GM10847 (cell line): Measurements from ENCODE around the gene PCDH12.

Experiments
- POLR2A ChIP-seq: IDR thresholded peaks from 2 replicates; pipeline ENCODE4 v1.6.1; 2011; ENCODE audit not compliant: insufficient read length; ENCODE audit errors: extremely low read depth

PCDH12 gene

DNA sequence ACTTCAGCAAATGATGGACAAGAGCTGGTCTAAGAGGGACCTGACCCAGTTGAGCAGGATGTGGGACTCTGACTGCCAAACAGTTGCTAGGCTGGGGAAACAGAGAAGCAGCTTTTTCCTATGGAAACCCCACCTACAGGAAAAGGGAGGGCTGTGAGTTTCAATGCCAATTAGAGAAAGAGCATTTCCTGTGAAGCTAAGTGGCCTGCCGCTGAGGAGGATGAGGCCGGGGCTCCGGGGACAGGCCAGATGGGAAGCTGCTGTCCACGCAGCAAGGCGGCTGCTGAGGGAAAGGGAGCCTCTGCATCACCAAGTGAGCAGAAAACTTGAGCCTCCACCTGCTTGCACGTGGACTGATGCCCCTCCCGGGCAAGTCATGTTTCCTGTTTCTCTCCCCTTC lies at the start of gene PCDH12:
Gene PCDH12, minus strand, starts transcription at position 90 of the 400 bp plus-strand sequence. CDS start 351 bp downstream, outside the sequence.
- TF ChIP-seq POLR2A = no peak

GRCh38 chr5:142007237-142007544 lies 49.2 kb upstream of the PCDH12 start:
- no peak for TF ChIP-seq POLR2A

GRCh38 chr5:142006363-142007236 lies 48.6 kb upstream of the PCDH12 start:
- no peak for TF ChIP-seq POLR2A

- TF ChIP-seq POLR2A = no peak
Observed at GRCh38 chr5:142003266-142003800, 45.3 kb upstream of the PCDH12 start.

DNA sequence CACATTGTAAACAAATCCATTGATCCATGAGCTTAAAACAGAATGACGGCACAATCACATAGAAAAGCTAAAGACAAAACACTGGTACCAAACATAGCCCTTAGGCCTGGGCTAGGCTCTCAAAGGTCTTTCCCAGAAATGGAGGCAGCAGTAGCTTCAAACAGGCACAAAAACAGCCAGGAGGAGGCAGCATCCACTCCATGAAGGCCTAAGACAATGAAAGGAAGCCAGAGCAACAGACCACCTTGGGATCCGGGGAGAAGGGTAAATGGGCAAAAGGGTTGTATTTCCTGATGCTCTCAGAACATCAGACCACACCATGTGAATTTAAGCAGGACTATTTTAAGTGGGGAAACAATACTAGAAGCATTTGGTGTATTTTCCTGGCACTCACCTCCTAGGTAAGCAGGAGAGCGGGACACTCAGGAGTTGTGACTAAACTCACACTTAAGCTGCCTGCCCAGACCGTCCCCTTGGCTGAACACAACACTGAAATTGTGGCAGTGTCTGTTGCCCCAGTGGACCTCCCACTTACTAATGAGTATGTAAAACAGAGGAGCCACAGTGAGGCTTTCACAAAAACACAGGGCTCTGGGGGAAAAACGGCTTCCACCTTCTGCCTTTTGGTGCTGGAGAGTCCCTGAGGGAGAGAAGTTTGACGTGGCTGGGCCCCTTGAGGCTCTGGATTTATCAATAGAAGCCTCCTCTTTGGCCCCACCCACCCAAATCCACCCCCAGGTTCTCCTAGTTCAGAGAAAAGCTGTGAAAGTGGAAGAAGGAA lies 42.9 kb upstream of the PCDH12 start:
- TF ChIP-seq POLR2A = no peak

DNA sequence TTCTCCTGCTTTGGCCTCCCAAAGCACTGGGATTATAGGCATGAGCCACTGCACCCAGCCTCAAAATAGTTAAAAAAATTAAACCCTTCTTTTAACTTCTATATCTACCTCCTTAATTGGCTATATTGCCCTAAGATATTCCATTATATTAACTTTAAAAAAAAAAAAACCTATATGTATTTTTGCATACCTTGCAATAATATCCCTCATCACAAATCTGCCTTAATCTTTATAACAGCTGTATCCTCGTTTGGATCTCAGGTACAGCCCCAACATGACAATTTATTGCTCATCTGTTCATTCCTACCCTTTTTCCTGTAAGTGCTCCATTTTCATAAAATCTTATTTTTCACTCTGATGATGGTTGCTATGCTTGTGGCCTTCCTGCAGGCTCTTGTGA lies 42.2 kb upstream of the PCDH12 start:
- TF ChIP-seq POLR2A = no peak

DNA sequence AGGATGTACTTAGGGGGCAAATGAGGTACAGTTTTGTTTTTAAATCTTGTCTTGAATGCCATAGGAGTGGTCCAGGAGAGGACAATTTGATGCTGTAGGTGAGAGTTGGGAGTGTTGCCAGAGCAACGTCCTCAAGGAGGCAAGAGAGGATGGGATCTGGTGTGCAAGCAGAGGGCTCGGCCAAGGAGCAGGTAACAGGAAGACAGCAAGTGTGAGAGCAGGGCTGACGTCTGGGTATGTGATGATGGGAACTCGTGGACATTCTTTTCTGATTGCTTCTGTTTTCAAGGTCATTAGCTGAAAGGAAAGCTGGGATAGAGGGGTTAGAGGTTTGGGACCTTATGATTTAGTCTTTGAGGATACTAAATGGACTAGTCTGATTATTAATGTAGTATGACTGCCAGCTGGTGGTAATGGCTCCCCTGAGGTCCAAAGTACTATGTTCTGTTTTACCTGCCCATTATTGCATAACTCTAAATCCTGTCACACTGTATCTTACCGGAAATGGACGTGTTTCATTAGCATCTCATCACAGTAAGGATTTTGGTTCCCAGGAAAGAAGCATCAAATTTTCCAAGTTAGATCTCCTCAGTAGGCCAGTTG lies 39.5 kb upstream of the PCDH12 start:
- no peak for TF ChIP-seq POLR2A

DNA sequence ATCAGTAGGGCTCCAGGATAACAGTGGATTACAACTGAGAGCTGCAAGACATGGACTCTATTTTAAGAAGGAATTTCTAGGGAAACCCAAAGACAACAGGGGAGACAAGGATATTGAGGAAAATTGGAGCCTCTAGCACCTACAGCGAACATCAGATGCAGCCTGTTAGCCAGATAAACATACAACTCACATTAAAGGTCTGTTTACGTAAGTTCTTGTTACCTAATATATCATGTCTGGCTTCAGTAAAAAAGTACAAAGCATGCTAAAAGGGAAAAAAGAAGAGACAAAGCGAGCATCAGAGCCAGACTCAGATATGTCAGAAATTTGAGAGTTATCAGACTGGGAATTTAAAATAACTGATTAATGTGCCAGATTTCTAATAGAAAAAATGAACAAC lies 37.7 kb upstream of the PCDH12 start:
- no peak for TF ChIP-seq POLR2A

- TF ChIP-seq POLR2A = no peak
Observed at GRCh38 chr5:141994511-141995136, 36.6 kb upstream of the PCDH12 start.

DNA sequence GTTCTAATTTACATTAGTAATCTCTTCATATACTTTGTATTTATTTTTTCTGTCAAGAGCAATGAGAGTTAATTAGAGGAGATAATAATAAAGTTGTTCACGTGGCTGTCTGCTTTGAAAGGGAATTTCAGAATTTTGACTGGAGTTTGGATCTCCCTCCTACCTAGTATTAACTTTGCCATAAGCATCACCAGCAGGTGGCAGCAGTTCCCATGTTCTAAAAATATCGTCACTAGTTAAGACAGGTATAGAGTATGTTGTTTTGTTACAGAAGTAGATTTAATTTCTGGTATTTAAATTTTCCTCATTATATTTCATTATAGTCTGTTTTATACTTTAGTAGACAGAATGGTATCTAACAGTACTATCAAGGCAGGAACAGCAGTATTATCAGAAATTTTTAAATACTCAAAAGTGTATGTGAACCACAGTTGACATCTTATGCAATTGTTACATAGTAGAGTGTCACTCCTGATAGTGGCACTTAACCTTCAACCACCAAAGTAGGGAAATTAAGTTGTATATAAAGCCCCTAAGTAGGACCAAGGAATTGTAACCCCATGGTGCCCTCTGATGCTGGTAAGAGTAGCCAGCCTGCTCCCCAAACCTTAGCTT lies 34.5 kb upstream of the PCDH12 start:
- no peak for TF ChIP-seq POLR2A

DNA sequence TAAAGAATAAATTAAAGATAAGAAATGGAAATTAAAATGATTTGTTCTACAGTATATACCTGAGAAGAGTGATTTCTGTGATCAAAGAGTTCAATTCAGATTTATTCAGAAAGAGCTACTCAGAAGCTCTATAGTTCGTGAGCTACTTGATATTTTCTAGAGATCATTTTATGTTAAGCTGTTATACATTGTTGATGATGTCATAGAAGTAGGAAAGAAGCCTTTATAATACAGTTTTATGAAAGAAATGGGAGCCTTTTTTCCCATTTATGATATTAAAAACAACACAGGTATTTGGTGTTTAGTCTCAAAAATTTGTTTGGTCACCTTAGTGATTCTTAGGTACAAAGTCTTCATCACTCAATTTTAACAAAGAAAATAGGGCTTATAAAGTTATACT lies 31.7 kb upstream of the PCDH12 start:
- TF ChIP-seq POLR2A = no peak

- no peak for TF ChIP-seq POLR2A
Observed at GRCh38 chr5:141986072-141986471, 28.1 kb upstream of the PCDH12 start.

DNA sequence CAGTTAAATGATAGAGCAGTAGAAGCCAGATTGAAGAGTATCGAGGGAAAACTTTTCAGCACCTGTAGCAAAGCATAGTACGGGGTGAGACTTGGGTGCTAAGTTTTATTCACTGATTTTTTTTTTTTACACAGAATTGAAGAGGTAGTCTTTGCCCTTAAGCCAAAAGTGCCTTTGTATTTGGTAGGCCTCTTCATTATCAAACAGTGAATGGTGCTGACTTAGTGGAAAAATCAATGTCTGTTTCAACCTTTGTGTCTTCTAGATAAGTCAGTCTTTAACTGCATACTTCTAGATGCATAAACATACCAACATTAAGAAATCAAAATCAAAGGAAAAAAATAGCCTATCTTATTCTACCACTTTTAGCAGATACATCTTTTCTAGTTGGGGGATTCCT lies 24.6 kb upstream of the PCDH12 start:
- no peak for TF ChIP-seq POLR2A

DNA sequence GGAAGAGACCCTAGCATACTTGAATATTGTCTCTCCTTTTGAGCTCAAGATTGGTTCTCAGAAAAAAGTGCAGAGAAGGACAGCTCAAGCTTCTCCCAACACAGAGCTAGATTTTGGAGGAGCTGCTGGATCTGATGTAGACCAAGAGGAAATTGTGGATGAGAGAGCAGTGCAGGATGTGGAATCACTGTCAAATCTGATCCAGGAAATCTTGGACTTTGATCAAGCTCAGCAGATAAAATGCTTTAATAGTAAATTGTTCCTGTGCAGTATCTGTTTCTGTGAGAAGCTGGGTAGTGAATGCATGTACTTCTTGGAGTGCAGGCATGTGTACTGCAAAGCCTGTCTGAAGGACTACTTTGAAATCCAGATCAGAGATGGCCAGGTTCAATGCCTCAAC lies 20.4 kb upstream of the PCDH12 start:
- no peak for TF ChIP-seq POLR2A

DNA sequence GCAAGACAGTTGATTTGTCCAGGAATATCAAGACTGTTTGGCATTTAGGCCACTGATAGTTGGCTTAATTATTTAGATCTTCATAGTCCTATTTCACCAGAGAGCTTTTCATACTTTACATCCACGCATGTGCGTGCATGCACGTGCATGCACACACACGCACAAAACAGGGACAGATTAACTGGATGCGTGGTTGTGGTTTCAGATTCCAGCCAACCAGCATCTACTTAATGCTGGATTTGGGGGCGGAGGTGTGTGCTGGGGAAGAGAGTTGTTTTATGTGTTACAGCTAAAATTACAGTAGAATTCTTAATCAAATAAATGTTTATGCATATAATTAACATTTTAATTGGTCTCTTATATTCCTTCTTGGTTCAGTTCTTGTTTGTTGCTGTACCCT lies 18.2 kb upstream of the PCDH12 start:
- TF ChIP-seq POLR2A = no peak

GRCh38 chr5:141973871-141974595 lies 16.0 kb upstream of the PCDH12 start:
- no peak for TF ChIP-seq POLR2A
